Kidney (tissue), 14 donors: Measurements from ENCODE around the gene KCNT2. TPM values are rescaled to one million over a fixed set of nuclear protein-coding genes. Genes with fewer than 3 reads are reported as not detected.

Experiments
- DNase-seq, 5 donors: peaks; one replicate each; pipeline ENCODE4 v3.0.0-alpha.2; 2013 to 2020
- FAIRE-seq: peaks from 2 replicates; lab custom pipeline; 2012; peaks lifted over from hg19 to GRCh38; lab: Jason Lieb, UNC
- H3K27ac ChIP-seq, 2 donors: one replicate each; pipeline ENCODE4 v1.7.0; 2013; ENCODE audit warnings: low read depth in 2 of 2, low read length in 2 of 2, inconsistent platforms in 1 of 2
- H3K27me3 ChIP-seq: one replicate; pipeline ENCODE4 v1.7.1; 2013; ENCODE audit warnings: low read length, inconsistent platforms; ENCODE audit not compliant: control insufficient read depth, insufficient read depth
- H3K36me3 ChIP-seq, 3 donors: one replicate each; pipeline versions ENCODE4 v1.7.0 to v1.7.1; 2013; ENCODE audit warnings: low read length in 3 of 3, control low read depth in 1 of 3, inconsistent platforms in 1 of 3; ENCODE audit not compliant: insufficient read depth in 3 of 3, control insufficient read depth in 2 of 3
- H3K4me1 ChIP-seq, 3 donors: one replicate each; pipeline versions ENCODE4 v1.7.0 to v1.7.1; 2013; ENCODE audit warnings: low read length in 3 of 3, inconsistent platforms in 1 of 3, low read depth in 1 of 3; ENCODE audit not compliant: control insufficient read depth in 2 of 3, insufficient read depth in 2 of 3
- H3K4me3 ChIP-seq, 3 donors: one replicate each; pipeline versions ENCODE4 v1.7.0 to v1.8.1; 2013; ENCODE audit warnings: low read length in 3 of 3, control low read depth in 1 of 3, inconsistent platforms in 1 of 3
- H3K9ac ChIP-seq, 3 donors: one replicate each; pipeline versions ENCODE4 v1.7.0 to v1.7.1; 2013; ENCODE audit warnings: low read length in 3 of 3, control low read depth in 1 of 3, inconsistent platforms in 1 of 3
- H3K9me3 ChIP-seq, 3 donors: one replicate each; pipeline versions ENCODE4 v1.7.0 to v1.7.1; 2013; ENCODE audit warnings: low read length in 3 of 3, control low read depth in 1 of 3, inconsistent platforms in 1 of 3; ENCODE audit not compliant: control insufficient read depth in 2 of 3, insufficient read depth in 1 of 3
- intact Hi-C: fragments of 100-400 bp; cut with DNase I; formaldehyde crosslinking; loops from one replicate; pipeline ENCODE4 v1.11.1; 2022
- polyA plus RNA-seq: library from polyadenylated mRNA; stranded (reverse); fragments of 350-450 nt; fragmentation: Illumina TruSeq; extraction: RNeasy Lipid Tissue Mini Kit (QIAGEN cat#74804); gene quantifications from one replicate; pipeline ENCODE4 v1.2.3, GENCODE V29; 2014; ENCODE audit warnings: low read depth, low replicate concordance; ENCODE audit not compliant: insufficient read depth
- total RNA-seq: library from RNA; stranded (reverse); fragmentation: NEBNext Ultra II Directional; extraction: Animal tissue kit (Norgen Biotek cat#: 25700); gene quantifications from one replicate; pipeline ENCODE4 v1.2.1, GENCODE V29; 2021
- TF ChIP-seq, protein P1 (sequence below): IDR thresholded peaks from 3 replicates; pipeline ENCODE4 v1.5.1; 2012; ENCODE audit warnings: mild to moderate bottlenecking, moderate library complexity, borderline replicate concordance; ENCODE audit not compliant: insufficient read depth; ENCODE audit errors: extremely low read depth
- donor health status: control.
- donor health status: control.
- donor health status: control.
- donor health status: control.
- donor health status: control.
- donor health status: DM: yes; HTN: yes; CAD: no.
- donor health status: Normal renal cell carcinoma (clear cell type).

Gene KCNT2
- total and polyA plus RNA-seq, 2 donors from 2014 or later = 0.39 to 6.3 TPM

DNA sequence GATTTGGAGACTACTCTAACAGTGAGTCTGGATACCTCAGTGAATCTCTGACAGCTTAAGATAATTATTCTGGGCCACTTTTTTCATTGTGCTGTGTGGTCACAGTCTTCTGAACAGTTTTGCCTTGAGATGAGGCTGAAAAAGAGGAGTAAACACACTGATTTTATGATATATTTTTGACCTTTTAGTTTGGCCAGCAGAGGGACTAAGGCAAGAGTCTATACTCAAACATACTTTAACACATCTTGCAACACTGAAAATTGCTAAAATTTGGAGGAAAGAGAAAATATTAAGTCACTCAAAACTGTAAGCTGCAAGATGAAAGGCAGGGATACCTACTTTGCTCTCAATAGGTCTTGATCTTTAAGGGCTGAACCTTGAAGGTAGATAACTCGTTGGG, 182.7 kb downstream of the KCNT2 start:
- Histone ChIP-seq H3K36me3 (no peaks in the 10 kb centered on the region), H3K4me3 (no peak overlapping the region), H3K9me3 (no peaks in the 10 kb centered on the region), H3K4me1 (no peaks in the 10 kb centered on the region), H3K9ac (no peak overlapping the region), H3K27ac (no peak overlapping the region), H3K27me3 (no peaks in the 10 kb centered on the region)
- FAIRE-seq (no peak), DNase-seq (no peak)
- TF ChIP-seq, protein P1, sequence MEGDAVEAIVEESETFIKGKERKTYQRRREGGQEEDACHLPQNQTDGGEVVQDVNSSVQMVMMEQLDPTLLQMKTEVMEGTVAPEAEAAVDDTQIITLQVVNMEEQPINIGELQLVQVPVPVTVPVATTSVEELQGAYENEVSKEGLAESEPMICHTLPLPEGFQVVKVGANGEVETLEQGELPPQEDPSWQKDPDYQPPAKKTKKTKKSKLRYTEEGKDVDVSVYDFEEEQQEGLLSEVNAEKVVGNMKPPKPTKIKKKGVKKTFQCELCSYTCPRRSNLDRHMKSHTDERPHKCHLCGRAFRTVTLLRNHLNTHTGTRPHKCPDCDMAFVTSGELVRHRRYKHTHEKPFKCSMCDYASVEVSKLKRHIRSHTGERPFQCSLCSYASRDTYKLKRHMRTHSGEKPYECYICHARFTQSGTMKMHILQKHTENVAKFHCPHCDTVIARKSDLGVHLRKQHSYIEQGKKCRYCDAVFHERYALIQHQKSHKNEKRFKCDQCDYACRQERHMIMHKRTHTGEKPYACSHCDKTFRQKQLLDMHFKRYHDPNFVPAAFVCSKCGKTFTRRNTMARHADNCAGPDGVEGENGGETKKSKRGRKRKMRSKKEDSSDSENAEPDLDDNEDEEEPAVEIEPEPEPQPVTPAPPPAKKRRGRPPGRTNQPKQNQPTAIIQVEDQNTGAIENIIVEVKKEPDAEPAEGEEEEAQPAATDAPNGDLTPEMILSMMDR = no peak
- intact Hi-C loops = no loop called here

DNA sequence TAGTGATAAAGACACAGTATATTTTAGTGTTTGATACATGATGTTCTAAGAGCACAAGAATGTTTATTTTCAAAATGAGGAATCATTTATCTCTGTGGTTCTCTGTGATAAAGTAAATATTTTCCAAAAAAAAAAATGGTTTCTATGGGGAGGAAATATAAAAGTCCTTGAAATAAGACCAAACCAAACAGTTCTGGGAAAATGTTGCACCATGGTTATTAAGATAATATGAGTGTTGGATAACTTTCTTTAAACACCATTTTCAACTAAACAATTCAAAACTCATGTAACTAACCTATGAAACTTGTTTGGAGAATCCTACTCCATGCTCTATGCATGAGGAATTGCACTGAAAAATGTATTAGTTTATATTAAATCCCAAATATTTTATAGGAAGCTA, 184.6 kb downstream of the KCNT2 start:
- no peak overlapping the region for H3K4me3 ChIP-seq
- no peak overlapping the region for H3K9ac ChIP-seq
- no peaks in the 10 kb centered on the region for H3K4me1 ChIP-seq
- DNase-seq (peak in 1 of 5 donors; percentile 4), FAIRE-seq (no peak)
- no peaks in the 10 kb centered on the region for H3K27me3 ChIP-seq
- TF ChIP-seq, protein P1 = no peak
- H3K27ac ChIP-seq = no peak overlapping the region
- H3K36me3 ChIP-seq = no peaks in the 10 kb centered on the region
- no peaks in the 10 kb centered on the region for H3K9me3 ChIP-seq
- intact Hi-C loops = no loop called here

GRCh38 chr1:196418772-196419171, 189.5 kb downstream of the KCNT2 start:
- H3K27ac ChIP-seq = no peak overlapping the region
- no peaks in the 10 kb centered on the region for H3K27me3 ChIP-seq
- no peaks in the 10 kb centered on the region for H3K9me3 ChIP-seq
- no peak overlapping the region for H3K9ac ChIP-seq
- FAIRE-seq (no peak), DNase-seq (no peak)
- H3K36me3 ChIP-seq = no peaks in the 10 kb centered on the region
- H3K4me3 ChIP-seq = no peak overlapping the region
- no peaks in the 10 kb centered on the region for H3K4me1 ChIP-seq
- intact Hi-C loops = no loop called here
- TF ChIP-seq, protein P1 = no peak

GRCh38 chr1:196415978-196416377, 192.3 kb downstream of the KCNT2 start:
- Histone ChIP-seq H3K4me1 (no peaks in the 10 kb centered on the region), H3K27me3 (no peaks in the 10 kb centered on the region), H3K36me3 (no peaks in the 10 kb centered on the region), H3K9ac (no peak overlapping the region), H3K27ac (no peak overlapping the region), H3K4me3 (no peak overlapping the region), H3K9me3 (no peaks in the 10 kb centered on the region)
- intact Hi-C loops = no loop called here
- FAIRE-seq (no peak), DNase-seq (no peak)
- TF ChIP-seq, protein P1 = no peak
